Right lobe of liver (tissue), 4 donors: ENCODE results near the gene HECTD1.

Experiments used
- CTCF ChIP-seq, 4 donors: fragments of 200-600 bp in 3 of 4; fragments of 450-650 bp in 1 of 4; IDR thresholded peaks; one replicate each; pipeline versions ENCODE4 v1.5.1 to v1.8.0; 2016 to 2022; ENCODE audit warnings: antibody characterized with exemption in 4 of 4, mild to moderate bottlenecking in 2 of 4
- POLR2A ChIP-seq: fragments of 450-650 bp; IDR thresholded peaks from one replicate; pipeline ENCODE4 v1.6.1; 2017; ENCODE audit warnings: antibody characterized with exemption, mild to moderate bottlenecking
- donor health status: DM: no; HTN: no; CAD: no.
- donor health status: DM: no; HTN: no; CAD: no.
- donor health status: DM: no; HTN: yes; CAD: no.

DNA sequence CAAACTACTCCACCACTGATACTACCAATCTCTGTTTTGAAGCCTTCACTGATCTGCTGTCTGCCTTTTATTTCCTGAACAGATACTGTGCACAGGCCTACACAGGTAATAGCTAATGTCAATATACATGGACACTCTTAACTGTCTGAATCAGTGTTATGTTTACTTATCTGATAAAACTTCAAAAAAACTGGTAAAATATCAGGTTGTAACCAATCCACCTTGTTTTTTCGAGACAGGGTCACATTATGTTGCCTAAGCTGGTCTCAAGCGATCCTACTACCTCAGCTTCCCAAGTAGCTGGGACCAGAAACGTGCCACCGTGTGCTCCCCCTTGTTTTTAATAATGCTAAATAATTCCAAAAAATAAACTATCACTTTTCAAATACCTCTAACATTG, 43.5 kb downstream of the HECTD1 start:
- TF ChIP-seq POLR2A (no peak), CTCF (IDR thresholded peaks at IDR 0.05) (no peak)
